Neural progenitor cell (in vitro differentiated cells): ENCODE data around the gene DLG2.

Experiments
- CTCF ChIP-seq: fragments of 200-600 bp; sonication (generic); IDR thresholded peaks from 2 replicates; pipeline ENCODE4 v1.5.1; 2017; ENCODE audit warnings: antibody characterized with exemption, mild to moderate bottlenecking
- EZH2 ChIP-seq: fragments of 200-600 bp; sonication (generic); IDR thresholded peaks from 2 replicates; pipeline ENCODE4 v1.6.1; 2017; ENCODE audit warnings: antibody characterized with exemption, mild to moderate bottlenecking, moderate library complexity
- EZH2phosphoT487 ChIP-seq: fragments of 200-600 bp; sonication (generic); IDR thresholded peaks from 2 replicates; pipeline ENCODE4 v1.6.1; 2017; ENCODE audit warnings: antibody characterized with exemption

GRCh38 chr11:83502041-83502440 is 2125.1 kb downstream of the DLG2 start:
- TF ChIP-seq CTCF (no peak), EZH2 (no peak), EZH2phosphoT487 (no peak)
